ENCODE data around the gene SLC22A23. TPM values are rescaled to one million over a fixed set of nuclear protein-coding genes. Genes with fewer than 3 reads are reported as not detected.

SLC22A23 gene
- total RNA-seq, 4 donors from 2014 or later, result 7.6 to 13.1 (median 9.5) TPM

DNA sequence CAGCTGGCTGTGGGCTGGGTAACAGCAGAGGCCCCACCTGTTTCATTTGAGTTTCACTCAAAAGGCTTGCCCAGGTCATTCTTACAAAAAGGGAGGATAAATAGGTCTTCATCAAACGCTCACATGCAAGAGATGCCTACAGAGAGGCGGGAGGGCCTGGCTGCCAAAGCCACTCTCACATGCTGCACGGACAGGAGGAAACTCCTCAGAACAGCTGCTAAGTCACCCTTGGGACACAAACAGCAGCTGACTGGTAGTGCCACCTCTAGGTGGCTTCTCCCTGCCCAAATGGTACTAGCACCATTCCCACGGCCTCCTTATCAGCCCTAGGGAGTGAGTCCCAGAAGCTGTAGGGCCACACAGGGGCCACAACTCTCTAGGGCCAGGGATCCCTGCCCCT lies 23.8 kb downstream of the SLC22A23 start:
- Histone ChIP-seq H3K36me3 (no peaks in the 10 kb centered on the region), H3K27me3 (no peaks in the 10 kb centered on the region), H3K4me1 (peaks cover 2 to 7% (median 5%) of the 10 kb centered on the region in 4 donors), H3K9me3 (no peaks in the 10 kb centered on the region), H3K4me3 (no peak overlapping the region), H3K27ac (replicated peaks in 1 of 4) (no peak overlapping the region)
- 92% methylated on average over 4 of the region's 4 CpGs for WGBS
- TF ChIP-seq POLR2A (IDR thresholded peaks at IDR 0.05; ENCODE audit: low read depth), result no peak
- DNase-seq (ENCODE audit: extremely low spot score), result no peak
- intact Hi-C loops (cut with DNase I), result no loop called here

DNA sequence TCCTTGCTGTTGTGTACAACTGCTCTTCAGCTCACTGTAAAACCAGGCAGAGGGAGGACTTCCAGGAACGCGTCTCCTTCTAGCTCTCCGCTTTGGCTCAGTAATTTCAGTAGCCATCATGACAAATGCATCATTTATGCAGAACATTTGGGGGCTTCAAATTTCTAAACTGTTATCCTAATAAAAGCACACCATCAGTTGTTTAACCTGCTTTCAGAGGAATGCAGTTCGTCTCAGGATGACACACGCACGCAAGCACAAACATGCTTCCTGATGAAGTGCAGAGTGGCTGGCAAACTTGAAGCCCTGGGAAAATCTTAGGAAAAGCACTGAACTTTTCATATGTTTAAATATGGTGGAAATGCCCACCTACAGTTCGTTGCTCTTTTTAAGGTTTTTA lies 24.4 kb downstream of the SLC22A23 start:
- Histone ChIP-seq H3K4me1 (peaks cover 7 to 10% (median 8%) of the 10 kb centered on the region in 4 donors), H3K9me3 (no peaks in the 10 kb centered on the region), H3K36me3 (no peaks in the 10 kb centered on the region), H3K27ac (replicated peaks in 1 of 4) (no peak overlapping the region), H3K27me3 (no peaks in the 10 kb centered on the region), H3K4me3 (no peak overlapping the region)
- 93% methylated on average over 7 of the region's 7 CpGs for WGBS
- TF ChIP-seq, protein P1, sequence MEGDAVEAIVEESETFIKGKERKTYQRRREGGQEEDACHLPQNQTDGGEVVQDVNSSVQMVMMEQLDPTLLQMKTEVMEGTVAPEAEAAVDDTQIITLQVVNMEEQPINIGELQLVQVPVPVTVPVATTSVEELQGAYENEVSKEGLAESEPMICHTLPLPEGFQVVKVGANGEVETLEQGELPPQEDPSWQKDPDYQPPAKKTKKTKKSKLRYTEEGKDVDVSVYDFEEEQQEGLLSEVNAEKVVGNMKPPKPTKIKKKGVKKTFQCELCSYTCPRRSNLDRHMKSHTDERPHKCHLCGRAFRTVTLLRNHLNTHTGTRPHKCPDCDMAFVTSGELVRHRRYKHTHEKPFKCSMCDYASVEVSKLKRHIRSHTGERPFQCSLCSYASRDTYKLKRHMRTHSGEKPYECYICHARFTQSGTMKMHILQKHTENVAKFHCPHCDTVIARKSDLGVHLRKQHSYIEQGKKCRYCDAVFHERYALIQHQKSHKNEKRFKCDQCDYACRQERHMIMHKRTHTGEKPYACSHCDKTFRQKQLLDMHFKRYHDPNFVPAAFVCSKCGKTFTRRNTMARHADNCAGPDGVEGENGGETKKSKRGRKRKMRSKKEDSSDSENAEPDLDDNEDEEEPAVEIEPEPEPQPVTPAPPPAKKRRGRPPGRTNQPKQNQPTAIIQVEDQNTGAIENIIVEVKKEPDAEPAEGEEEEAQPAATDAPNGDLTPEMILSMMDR (IDR thresholded peaks at IDR 0.05), result no peak
- TF ChIP-seq POLR2A (IDR thresholded peaks at IDR 0.05; ENCODE audit: low read depth), result no peak
- TF ChIP-seq EP300 (IDR thresholded peaks at IDR 0.05), result no peak
- TF ChIP-seq POLR2AphosphoS5 (IDR thresholded peaks at IDR 0.05), result no peak
- DNase-seq (ENCODE audit: extremely low spot score), result no peak
- intact Hi-C loops (cut with DNase I), result no loop called here

DNA sequence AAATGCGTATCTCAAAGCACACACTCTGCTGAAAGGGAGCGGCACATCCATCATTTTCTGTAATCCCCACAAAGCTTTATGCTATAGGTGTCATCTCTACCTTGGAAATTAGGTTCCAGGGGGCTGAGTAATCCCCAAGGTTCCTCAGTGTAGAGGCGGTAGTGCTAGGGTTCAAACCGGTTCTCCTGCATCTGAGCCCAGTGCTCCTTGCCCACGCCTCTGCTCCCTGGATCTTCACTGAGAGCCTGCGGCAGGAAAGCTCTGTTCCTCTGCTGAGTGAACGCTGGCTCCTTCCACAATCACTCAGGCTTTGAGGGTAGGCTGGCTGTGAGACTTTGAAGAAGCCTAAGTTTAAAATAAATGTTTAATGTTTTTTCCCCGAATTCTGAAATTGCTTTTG lies 24.9 kb downstream of the SLC22A23 start:
- no peaks in the 10 kb centered on the region for H3K9me3 ChIP-seq
- TF ChIP-seq EP300 (IDR thresholded peaks at IDR 0.05) (no peak), POLR2AphosphoS5 (IDR thresholded peaks at IDR 0.05) (no peak), POLR2A (IDR thresholded peaks at IDR 0.05; ENCODE audit: low read depth) (no peak)
- TF ChIP-seq, protein P1 (IDR thresholded peaks at IDR 0.05), result no peak
- H3K4me3 ChIP-seq, result no peak overlapping the region
- H3K36me3 ChIP-seq, result no peaks in the 10 kb centered on the region
- no peak overlapping the region for H3K27ac ChIP-seq (replicated peaks in 1 of 4)
- intact Hi-C loops (cut with DNase I), result no loop called here
- no peak for DNase-seq (ENCODE audit: extremely low spot score)
- H3K4me1 ChIP-seq, result peaks cover 9 to 14% (median 11%) of the 10 kb centered on the region in 4 donors
- 80% methylated on average over 7 of the region's 8 CpGs for WGBS
- no peaks in the 10 kb centered on the region for H3K27me3 ChIP-seq

DNA sequence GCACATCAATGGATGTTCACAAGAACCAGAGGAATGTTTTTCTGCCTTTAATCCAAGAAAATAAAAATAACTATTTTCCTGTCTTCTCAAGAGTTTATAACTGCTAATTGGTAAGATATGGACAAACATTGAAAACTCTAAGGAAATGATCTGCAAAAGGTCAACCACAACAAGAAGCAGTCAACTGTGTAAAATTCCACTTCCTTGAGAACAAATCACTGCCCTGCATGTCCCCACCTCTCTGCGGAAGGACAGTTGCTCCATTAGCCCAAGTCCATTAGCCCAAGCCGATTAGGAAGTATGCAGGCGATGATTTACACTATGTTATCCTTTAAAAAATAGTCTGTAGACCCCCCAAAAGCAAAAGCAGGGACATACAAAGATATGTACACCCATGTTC lies 27.6 kb downstream of the SLC22A23 start:
- no peaks in the 10 kb centered on the region for H3K9me3 ChIP-seq
- no peak for DNase-seq (ENCODE audit: extremely low spot score)
- TF ChIP-seq EP300 (IDR thresholded peaks at IDR 0.05) (no peak), POLR2AphosphoS5 (IDR thresholded peaks at IDR 0.05) (no peak), POLR2A (IDR thresholded peaks at IDR 0.05; ENCODE audit: low read depth) (no peak)
- TF ChIP-seq, protein P1 (IDR thresholded peaks at IDR 0.05), result no peak
- intact Hi-C loops (cut with DNase I), result no loop called here
- no peaks in the 10 kb centered on the region for H3K36me3 ChIP-seq
- no peak overlapping the region for H3K4me3 ChIP-seq
- peaks cover 9 to 19% (median 12%) of the 10 kb centered on the region in 4 donors for H3K4me1 ChIP-seq
- no peak overlapping the region for H3K27ac ChIP-seq (replicated peaks in 1 of 4)
- no peaks in the 10 kb centered on the region for H3K27me3 ChIP-seq
- 91% methylated on average over 3 of the region's 3 CpGs for WGBS

DNA sequence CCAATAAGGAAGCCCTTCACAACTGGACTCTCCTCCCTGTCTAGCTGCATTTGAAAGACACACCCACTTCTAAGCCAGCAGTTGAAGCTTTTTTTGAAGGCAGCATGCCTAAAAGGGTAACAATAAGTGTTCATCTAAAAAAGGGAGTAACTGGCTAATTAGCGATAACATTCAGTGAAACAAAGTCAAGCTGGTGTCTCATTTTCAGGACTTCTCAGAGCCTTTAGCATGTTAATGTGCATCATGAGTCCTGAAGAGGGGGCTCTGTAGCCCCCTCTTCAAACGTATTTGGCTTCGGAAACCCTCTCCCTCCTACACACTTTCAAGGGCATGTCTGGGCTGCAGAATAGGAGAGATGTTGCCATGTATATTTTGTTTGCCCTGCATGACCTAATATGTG lies 28.1 kb downstream of the SLC22A23 start:
- no peaks in the 10 kb centered on the region for H3K36me3 ChIP-seq
- peaks cover 9 to 19% (median 12%) of the 10 kb centered on the region in 4 donors for H3K4me1 ChIP-seq
- DNase-seq (ENCODE audit: extremely low spot score), result no peak
- TF ChIP-seq POLR2A (IDR thresholded peaks at IDR 0.05; ENCODE audit: low read depth), result no peak
- TF ChIP-seq EP300 (IDR thresholded peaks at IDR 0.05), result no peak
- TF ChIP-seq, protein P1 (IDR thresholded peaks at IDR 0.05), result no peak
- TF ChIP-seq POLR2AphosphoS5 (IDR thresholded peaks at IDR 0.05), result no peak
- H3K9me3 ChIP-seq, result no peaks in the 10 kb centered on the region
- WGBS, result 66% methylated on average over 3 of the region's 3 CpGs
- H3K4me3 ChIP-seq, result no peak overlapping the region
- H3K27ac ChIP-seq (replicated peaks in 1 of 4), result no peak overlapping the region
- H3K27me3 ChIP-seq, result no peaks in the 10 kb centered on the region
- intact Hi-C loops (cut with DNase I), result no loop called here

Data from esophagus muscularis mucosa (tissue), 4 donors.